Measurements from ENCODE around the gene ALOX15.
A peak's percentile ranks its signal among the peaks of the same experiment; 100 is the strongest.
"Not testable (repeated sequence)": the region's sequence is repeated elsewhere in the genome, so short reads cannot be mapped to it uniquely, and the experiment has no call there.

Gene ALOX15, protein sequence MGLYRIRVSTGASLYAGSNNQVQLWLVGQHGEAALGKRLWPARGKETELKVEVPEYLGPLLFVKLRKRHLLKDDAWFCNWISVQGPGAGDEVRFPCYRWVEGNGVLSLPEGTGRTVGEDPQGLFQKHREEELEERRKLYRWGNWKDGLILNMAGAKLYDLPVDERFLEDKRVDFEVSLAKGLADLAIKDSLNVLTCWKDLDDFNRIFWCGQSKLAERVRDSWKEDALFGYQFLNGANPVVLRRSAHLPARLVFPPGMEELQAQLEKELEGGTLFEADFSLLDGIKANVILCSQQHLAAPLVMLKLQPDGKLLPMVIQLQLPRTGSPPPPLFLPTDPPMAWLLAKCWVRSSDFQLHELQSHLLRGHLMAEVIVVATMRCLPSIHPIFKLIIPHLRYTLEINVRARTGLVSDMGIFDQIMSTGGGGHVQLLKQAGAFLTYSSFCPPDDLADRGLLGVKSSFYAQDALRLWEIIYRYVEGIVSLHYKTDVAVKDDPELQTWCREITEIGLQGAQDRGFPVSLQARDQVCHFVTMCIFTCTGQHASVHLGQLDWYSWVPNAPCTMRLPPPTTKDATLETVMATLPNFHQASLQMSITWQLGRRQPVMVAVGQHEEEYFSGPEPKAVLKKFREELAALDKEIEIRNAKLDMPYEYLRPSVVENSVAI

DNA sequence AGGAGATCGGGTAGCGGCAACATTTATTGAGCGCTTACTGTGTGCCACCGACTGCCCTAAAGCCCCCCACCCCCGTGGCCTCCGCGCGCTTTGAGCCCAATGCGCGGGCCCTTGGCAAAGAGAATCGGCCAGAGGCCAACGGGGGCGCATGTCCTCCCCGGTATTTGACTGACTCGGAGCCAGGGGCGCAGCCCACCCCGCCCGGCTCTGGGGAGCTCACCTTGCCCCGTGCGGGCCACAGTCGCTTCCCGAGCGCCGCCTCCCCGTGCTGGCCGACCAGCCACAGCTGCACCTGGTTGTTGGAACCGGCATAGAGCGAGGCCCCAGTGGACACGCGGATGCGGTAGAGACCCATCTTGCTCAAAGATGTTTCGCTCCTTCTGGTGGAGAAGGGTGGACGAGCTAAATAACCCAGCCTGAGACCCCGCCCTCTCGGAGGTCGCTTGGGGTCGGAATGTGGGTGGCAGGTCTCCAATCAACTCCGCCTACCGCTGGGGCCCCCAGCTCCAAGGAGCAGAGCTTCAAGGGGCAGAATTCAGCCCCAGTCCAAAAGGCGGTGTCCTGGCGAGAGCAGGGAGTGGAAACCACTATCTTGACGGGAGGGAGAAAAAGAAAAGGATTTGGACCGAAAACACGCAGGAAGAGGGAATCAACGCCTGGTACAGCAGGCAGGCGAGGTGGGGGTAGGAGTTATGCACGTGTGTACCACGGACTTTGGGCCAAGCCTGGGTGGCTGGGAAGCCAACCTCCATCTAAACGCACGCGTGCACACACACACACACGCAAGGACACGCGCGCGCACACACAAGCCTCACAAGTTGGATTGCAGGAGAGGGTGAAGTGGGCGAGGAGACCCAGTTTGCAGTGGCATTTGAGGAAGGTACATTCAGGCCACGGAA lies at the start of gene ALOX15:
Gene ALOX15 (minus strand): TSS at position 382 of the 899 bp plus-strand sequence. CDS start 27 bp downstream, at position 355.
- DNase-seq (ENCODE audit: low spot score), result no peak

DNA sequence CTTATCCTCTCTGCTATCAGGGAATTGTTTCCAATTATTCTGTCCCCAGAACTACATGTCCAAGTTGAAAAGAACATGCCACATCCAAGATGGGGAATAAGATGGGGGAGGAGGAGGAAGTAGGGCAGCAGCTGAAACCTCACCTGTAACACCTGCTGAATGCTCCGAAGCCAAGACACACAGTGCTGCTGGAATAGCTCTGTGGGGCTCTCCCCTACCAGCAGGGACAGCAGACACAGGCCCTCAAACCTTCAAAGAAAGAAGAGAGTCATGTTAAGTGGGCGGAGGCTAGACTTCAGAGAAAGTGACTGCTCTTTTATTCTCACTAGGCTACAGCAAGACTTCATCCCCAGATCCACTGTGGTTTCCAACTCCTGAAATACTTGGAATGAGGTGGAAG lies 49.3 kb upstream of the ALOX15 start:
- DNase-seq (ENCODE audit: low spot score), result no peak

DNA sequence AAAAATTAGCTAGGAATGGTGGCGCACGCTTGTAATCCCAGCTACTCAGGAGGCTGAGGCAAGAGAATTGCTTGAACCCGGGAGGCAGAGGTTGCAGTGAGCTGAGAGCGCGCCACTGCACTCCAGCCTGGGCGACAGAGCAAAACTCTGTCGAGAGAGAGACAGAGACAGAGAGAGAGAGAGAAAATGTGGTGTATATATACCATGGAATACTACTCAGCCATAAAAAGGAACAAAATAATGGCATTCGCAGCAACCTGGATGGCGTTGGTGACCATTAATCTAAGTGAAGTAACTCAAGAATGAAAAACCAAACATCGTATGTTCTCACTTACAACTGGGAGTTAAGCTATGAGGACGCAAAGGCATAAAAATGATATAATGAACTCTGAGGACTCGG lies 48.4 kb upstream of the ALOX15 start:
- not testable (repeated sequence) for DNase-seq (ENCODE audit: low spot score)

DNA sequence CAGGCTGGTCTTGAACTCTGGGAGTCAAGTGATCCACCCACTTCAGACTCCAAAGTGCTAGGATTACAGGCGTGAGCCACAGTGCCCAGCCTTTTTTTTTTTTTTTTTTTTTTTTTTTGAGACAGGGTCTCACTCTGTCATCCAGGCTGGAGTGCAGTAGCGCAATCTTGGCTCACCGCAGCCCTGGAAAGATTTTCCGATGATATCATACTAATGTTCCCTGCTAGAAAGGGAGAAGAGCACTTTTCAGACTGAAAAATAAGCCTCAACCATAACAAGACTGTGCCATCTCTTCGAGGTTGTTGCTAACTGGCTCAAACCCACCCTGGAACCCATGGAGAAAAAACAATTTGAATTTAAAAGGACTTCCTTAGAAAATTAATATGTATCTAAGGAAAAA lies 42.3 kb upstream of the ALOX15 start:
- not testable (repeated sequence) for DNase-seq (ENCODE audit: low spot score)

DNA sequence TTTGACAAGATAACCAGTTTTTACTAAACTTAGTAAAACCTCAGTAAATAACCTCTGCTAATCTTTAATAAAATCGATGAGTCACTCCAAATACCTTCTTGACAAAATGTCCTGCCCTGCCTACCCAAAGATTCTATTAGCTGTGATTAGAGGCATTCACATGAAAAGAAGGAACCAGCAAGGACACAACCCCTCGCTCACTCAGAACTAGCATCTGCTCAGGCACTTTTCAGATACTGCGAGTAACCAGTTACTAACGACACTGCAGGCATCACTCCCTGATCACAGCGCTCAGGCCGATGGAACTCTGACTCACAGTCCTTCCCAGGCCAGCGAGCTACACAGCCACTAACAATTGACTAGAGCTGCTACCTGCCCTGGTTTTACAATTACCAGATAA lies 38.2 kb upstream of the ALOX15 start:
- DNase-seq (ENCODE audit: low spot score), result peak; percentile 39

DNA sequence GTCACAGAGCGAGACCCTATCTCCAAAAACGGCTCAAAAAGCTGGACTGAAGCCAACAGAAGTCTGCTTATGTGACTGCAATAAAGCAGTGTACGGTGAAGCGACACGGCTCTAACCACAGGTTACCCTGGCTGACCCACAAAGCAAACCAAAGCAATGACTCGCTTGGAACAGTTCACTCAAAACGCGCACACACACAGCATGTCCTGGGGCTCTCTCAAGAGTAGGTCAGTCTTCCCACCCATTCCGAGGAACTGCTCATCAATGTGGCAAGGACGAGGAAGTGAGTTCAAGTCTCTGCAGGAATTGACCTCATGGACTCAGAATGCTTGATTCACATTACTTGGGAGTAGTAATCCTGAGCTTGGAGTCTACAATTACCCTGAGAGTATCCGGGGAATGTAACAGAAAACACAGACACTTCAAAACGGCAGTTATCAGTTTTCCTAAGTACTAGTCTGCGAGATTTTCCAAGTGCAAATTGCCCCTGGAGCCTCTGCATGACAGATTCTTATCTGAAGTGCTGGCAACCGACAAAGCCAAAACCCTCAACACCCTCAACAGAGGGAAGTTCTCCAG lies 37.1 kb upstream of the ALOX15 start:
- DNase-seq (ENCODE audit: low spot score), result peak; percentile 27

DNA sequence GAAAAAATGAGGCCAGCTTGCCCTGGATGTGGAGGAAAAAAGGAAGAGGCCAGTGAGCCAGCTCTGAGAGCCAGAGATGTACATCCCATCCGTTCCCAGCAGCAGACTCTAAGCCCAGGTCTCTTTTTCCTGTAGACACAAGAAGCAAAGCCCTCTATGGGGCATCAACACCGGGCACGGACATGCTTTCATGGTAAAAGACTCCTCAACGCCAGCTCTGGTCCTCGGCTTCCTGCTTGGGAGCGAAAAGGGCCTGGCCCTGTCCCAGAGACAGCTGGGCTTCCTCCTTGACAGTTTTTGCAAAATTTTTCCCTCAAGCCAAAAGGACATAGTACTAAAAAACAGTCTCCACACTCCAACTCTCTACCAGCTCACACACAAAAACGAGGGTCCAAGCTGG lies 35.3 kb upstream of the ALOX15 start:
- no peak for DNase-seq (ENCODE audit: low spot score)

DNA sequence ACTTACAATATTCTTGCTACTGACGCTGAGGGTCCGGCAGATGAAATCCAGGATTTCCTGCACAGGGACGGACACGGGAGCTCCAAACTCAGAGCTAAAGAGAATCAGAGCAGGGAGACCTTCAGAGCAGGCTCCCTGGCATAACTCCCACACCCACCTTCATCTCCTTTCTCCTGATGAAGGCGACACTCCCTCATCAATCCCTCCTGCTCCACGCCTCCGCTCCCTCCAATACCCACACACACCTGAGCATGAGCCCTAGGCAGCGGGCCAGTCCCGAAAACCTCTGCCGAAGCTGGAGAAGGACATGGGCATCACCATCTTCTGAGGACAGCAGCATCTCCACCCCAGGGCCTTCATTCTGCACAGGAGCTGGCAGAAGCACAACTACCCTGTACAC lies 34.3 kb upstream of the ALOX15 start:
- no peak for DNase-seq (ENCODE audit: low spot score)

DNA sequence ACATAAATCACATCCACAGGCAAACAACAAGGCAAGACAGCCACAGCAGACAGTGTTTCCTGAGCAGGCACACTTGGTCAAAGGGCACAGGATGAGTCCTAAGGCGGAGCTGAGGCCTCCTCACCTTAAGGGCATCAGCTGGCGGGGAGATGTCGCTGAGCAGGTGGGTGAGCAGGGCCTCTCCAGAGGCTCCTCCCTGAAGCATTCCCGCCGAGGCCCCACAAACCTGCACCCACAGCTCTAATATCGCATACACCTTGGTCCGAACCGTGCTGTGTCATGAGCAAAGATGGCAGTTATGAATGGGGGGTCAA lies 33.2 kb upstream of the ALOX15 start:
- DNase-seq (ENCODE audit: low spot score), result no peak

DNA sequence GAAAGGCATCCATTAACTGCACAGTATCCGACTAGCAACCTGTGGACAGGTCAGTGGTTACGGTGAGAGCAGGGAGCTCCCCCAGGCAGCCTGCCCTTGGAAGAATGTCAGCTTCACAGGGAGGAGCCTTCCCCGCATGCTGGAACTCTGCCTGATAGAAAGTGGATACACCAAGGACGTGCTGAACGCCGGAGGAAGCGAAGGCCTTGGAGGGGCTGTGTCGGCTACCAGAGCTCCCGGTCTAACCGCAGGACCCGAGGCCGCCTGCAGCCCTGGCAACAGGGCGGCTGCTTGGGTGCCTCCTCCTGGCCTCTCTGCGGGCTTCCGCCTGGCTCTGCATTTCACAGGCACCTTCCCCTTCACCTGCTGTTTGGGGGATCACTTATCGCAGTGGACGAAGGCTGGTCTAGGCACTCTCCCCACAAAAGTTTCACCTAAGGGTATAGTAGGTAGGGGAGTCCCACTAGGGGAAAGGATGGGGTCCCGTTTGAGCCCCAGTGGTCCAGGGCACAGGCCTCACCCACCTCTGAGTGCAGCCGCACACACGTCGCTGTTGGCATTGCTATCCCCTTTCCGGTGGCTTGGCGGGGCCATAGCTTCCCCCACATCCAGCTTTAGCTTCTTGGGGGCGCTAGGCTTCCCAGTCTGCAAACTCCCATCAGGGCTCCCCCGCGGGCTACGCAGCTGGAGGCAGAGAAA lies 32.7 kb upstream of the ALOX15 start:
- no peak for DNase-seq (ENCODE audit: low spot score)

DNA sequence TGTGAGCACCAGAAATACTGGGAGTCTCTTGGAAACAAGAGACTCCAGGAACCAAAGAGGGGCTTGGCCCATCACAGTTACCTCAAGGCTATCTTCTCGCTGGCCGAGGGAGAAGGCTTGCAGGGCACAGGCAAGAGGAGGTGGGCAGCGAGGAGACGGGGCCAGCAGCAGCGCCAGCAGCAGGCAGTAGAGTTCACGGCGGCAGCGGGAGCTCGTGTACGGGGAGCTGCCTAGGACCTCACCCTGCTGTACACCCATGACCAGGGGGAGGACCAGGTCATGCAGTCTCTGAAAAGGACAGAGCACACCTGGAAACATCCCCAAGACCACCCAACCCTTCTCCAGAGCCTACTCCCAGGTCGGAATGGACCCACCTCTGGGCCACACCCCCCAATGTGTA lies 31.7 kb upstream of the ALOX15 start:
- no peak for DNase-seq (ENCODE audit: low spot score)

DNA sequence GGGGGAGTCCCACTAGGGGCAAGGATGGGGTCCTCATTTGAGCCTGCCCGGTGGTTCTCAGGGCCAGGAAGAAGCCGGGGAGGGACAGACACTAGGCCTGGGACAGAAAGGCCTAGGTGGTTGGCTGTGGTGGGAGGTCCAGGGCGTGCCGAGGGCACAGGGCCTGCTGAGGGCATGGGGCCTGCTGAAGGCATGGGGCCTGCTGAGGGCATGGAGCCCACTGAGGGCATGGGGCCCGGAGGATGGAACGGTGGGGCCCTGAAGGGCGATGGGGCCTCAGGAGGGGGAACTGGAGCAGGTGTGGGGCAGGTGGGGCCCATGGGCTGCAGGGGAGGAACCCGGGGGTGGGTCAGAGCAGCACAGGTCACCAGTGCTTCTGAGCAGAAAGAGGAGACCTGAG lies 31.3 kb upstream of the ALOX15 start:
- DNase-seq (ENCODE audit: low spot score), result no peak

DNA sequence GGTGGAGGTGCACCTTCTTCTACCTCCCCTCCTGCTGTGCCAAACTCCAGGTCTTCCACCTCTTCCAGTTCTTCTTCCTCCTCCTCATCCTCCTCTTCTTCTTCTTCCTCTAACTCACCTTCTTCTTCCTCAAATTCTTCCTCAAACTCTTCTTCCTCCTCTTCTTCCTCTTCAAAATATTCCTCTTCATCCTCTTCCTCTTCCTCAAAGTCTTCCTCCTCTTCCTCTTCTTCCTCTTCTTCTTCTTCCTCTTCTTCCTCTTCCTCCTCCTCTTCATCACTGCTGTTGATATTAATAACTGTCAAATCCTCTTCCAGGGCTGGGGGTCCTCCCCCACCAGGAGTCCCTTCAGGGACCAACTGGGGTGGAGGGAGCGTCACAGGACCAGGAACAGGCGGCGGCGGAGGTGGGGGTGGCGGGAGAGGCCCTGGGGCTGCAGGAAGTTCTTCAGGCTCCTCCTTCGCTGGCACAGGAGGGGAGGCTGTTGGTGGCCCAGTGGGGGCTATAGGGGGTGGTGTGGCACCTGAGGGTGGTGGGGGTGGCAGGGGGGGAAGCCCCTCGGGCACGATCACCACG lies 30.7 kb upstream of the ALOX15 start:
- DNase-seq (ENCODE audit: low spot score), result no peak

DNA sequence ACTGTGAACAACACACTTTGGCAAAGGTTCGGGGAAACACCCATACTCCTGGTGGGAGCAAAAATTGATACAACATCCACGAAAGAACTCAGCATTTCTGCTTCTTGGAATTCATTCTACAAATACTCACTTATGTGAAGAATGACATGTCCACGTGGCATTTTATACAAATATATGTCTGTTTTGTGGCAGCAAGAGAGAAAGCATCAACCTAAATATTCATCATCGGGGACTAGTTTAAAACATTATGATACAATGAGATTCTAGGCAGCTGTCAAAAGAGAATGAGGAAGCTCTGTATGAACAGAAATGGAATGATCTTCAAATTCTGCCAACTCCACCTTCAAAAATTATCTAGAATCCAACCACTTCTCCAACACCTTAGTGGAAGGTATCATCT lies 25.7 kb upstream of the ALOX15 start:
- no peak for DNase-seq (ENCODE audit: low spot score)

DNA sequence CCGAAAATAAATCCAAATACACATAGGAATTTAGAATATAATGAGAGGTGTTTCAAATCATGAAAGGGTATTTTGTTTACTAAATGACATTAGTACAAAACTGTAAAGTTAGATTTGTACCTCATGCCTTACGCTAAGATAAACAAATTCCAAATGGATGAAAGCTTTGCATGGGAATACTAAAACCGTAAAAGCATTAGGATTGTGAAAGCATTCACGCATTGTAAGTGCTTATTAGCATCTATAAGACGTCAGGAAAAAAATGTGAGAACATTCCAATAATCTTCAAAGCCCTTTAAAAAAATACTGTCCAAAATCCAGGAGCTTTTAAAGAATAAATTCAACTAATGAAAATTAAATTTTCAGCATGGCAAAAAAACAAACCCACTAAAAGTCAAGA lies 24.8 kb upstream of the ALOX15 start:
- no peak for DNase-seq (ENCODE audit: low spot score)

DNA sequence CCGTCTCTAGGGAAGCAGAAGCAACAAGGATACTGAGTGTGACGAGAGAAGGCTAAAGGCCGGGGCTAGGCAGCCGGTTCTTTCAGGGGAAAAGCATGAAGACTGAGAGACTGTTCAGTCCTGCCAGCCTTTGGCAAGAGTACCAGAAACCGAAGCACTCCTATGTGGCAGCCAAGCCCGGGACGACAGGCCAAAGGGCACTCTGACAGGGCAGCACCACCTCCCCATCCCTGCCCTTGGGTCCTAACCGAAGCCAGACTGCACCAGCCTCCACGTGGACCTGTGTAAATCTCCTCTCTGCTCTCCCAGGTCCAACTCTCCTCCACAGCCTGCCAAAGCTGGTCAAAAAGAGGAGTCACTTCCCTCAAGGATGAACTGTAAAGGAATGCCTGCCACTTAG lies 23.5 kb upstream of the ALOX15 start:
- no peak for DNase-seq (ENCODE audit: low spot score)

DNA sequence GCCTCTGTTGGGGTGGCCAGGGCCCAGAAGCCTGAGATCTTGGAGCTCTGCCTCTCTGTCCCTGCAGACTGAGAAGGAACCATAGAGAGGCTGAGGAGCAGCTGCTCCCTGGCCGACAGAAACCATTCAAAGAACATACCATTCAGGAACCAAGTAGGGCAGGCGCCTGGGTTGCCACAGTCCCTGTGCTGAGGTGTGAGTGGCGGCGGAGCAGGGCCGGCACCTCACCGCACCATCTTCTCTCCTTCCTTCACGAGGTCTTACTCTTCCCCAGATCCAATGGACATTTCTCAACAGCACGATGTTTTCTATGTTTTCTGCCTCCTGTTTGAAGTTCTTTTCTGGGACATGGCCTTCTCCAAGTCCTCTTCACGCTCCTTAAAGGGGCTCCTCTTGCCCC lies 22.8 kb upstream of the ALOX15 start:
- no peak for DNase-seq (ENCODE audit: low spot score)

DNA sequence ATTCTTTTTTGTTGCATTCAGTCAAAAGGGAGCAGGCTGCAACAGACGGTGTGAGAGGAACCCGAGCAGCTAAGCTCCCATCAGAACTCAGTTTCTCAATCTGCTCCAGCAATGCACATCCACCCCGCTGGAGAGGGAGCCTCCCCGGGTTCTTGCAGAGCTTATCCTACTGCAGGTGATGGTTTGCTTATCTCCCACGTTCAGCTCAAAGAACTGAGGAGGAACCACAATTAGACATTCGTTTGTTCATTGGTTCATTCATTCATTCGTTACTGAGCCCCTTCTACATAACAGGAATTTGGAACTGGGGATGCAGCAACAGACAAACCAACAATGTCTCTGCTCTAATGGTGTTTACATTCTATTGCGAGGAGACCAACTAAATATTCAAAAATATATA lies 22.2 kb upstream of the ALOX15 start:
- no peak for DNase-seq (ENCODE audit: low spot score)

DNA sequence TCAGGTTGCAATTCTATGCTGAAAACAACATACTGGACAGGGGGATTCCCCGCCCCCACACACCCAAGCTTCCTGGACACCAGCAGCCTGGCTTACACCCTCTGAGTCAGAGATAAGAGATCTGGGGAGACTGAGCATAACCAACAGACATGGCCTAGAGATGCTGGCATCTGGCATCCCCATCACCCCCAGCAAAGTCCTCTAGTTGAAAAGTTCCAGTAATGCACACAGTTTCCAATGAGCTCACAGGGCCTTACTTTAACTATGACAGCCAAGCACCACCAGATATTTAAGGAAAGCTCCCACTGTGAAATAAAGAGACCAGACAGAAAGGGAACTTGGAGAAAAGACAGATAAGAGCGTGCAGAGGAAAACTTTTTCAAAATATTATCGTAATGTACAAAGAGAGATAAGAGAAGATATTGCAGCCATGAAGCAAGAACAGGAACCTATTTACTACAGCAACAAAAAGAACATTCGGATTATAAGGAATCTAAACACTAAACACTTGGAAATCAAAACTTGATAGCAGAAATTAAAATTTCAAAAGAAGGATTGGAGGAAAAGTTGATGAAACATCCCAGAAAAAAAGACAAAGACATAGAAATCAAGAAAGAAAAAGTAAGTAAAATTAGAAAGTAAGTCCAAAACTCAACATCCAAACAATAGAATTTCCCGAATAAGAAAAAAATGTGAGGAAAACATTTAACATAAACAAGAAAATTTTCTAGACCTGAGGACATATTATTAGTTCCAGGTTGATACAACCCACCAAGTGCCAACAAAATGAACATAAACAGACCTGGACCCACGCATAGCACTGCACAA lies 17.2 kb upstream of the ALOX15 start:
- DNase-seq (ENCODE audit: low spot score), result no peak

DNA sequence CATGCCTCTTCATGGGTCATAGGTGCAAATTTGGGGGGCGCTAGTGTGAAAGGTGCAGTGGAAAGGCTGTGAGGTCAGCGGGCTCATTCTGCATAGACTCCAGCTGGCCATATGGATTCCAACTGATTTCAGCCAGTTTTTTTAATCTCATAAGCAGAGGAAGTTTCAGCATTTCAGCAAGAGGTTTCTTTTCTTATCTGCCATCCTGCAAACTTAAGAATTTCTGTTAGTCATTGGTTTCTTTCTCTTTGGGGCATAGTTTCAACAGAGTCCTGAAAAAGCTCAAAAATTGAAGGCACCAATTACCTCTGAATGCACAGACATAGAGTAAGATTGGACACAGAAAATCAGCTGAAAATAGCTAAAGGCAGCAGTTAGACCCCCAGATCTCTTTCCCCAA lies 16.2 kb upstream of the ALOX15 start:
- DNase-seq (ENCODE audit: low spot score), result no peak

DNA sequence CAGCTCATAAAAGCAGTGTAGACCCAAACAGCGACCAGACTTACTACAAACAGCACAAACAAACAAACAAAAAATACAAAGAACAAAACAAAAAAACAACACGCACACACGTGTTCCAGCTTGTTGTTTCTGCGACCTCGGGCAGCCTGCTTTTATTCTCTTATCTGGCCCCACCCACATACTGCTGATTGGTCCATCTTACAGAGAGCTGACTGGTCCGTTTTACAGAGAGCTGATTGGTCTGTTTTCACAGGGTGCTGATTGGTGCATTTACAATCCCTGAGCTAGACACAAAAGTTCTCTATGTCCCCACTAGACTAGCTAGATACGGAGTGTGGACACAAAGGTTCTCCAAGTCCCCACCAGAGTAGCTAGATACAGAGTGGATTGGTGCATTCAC lies 14.5 kb upstream of the ALOX15 start:
- not testable (repeated sequence) for DNase-seq (ENCODE audit: low spot score)
